Left ventricle myocardium inferior (tissue), 1 donor: ENCODE measurements around the gene SH3BGR. TPM values are rescaled to one million over a fixed set of nuclear protein-coding genes. Genes with fewer than 3 reads are reported as not detected.

Experiments used
- DNase-seq: peaks from one replicate; pipeline ENCODE4 v3.0.0-alpha.2; 2020
- H3K27ac ChIP-seq: fragments of 200-600 bp; replicated peaks from 2 replicates; pipeline ENCODE4 v1.8.0; 2021
- H3K27me3 ChIP-seq: fragments of 200-600 bp; 2 replicates; pipeline ENCODE4 v1.8.0; 2021; ENCODE audit warnings: low read depth
- H3K36me3 ChIP-seq: fragments of 200-600 bp; 2 replicates; pipeline ENCODE4 v1.8.0; 2021
- H3K4me1 ChIP-seq: fragments of 200-600 bp; 2 replicates; pipeline ENCODE4 v1.8.0; 2021
- H3K4me3 ChIP-seq: fragments of 200-600 bp; 2 replicates; pipeline ENCODE4 v1.8.0; 2021; ENCODE audit warnings: mild to moderate bottlenecking, moderate library complexity
- H3K9me3 ChIP-seq: fragments of 200-600 bp; replicated peaks from 2 replicates; pipeline ENCODE4 v1.8.0; 2021
- intact Hi-C: fragments of 100-400 bp; cut with micrococcal nuclease; formaldehyde crosslinking; loops from one replicate; pipeline ENCODE4 v1.11.0; 2022
- total RNA-seq: library from RNA; stranded (reverse); fragmentation: NEBNext Ultra II Directional; extraction: Animal tissue kit (Norgen Biotek cat#: 25700); gene quantifications from one replicate; pipeline ENCODE4 v1.2.1, GENCODE V29; 2021
- TF ChIP-seq, protein P1 (sequence below): fragments of 200-600 bp; IDR thresholded peaks from 2 replicates; pipeline ENCODE4 v1.8.0; 2021; ENCODE audit warnings: antibody characterized with exemption, mild to moderate bottlenecking, borderline replicate concordance
- donor health status: DM: no; HTN: yes; CAD: no; lungs with severe emphysema.

SH3BGR gene
- total RNA-seq, 1 donor from 2014 or later: 103 TPM

DNA sequence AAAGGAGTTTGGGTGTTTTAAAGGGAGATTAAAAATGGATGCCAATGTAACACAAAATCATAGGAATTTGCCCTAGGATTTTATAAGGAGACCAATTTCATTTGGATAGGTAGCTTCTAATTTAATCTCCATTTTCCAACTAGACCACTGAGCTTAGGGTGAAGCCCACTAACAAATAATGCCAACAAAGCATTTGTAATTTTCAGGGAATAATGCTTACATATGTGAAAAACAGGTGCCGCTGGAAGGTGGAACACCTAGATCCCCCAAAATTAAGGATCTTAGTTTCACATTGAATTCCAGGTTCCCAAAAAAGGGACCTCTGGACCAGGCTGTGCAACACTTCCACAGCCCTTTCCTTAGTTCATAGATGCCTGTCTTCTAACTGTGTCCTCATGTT, 94.8 kb downstream of the SH3BGR start:
- no peak overlapping the region for H3K4me3 ChIP-seq

DNA sequence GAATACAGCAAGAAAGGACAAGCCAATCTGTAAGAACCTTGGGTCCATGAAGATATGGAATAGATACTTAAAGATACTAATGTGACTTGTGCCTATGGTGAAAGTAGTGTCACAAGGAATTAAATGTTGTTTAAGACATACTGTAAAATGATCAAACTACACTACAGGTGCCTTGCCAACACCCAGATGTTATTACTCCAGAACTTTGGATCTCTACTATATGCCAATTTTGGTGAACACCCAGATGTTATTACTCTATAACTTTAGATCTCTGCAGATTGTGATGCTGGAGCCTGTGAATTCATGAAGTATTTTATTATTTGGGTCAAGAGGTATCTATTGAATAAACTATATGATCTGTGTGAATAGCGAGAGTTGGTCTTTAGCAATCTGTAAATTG, 101.1 kb downstream of the SH3BGR start:
- DNase-seq: no peak
- no peak overlapping the region for H3K27ac ChIP-seq
- intact Hi-C loops: no loop called here
- H3K4me3 ChIP-seq: no peak overlapping the region
- TF ChIP-seq, protein P1, sequence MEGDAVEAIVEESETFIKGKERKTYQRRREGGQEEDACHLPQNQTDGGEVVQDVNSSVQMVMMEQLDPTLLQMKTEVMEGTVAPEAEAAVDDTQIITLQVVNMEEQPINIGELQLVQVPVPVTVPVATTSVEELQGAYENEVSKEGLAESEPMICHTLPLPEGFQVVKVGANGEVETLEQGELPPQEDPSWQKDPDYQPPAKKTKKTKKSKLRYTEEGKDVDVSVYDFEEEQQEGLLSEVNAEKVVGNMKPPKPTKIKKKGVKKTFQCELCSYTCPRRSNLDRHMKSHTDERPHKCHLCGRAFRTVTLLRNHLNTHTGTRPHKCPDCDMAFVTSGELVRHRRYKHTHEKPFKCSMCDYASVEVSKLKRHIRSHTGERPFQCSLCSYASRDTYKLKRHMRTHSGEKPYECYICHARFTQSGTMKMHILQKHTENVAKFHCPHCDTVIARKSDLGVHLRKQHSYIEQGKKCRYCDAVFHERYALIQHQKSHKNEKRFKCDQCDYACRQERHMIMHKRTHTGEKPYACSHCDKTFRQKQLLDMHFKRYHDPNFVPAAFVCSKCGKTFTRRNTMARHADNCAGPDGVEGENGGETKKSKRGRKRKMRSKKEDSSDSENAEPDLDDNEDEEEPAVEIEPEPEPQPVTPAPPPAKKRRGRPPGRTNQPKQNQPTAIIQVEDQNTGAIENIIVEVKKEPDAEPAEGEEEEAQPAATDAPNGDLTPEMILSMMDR: no peak
- peaks cover 9% of the 10 kb centered on the region for H3K9me3 ChIP-seq
- peaks cover 5% of the 10 kb centered on the region for H3K4me1 ChIP-seq
- H3K27me3 ChIP-seq: no peaks in the 10 kb centered on the region
- H3K36me3 ChIP-seq: no peaks in the 10 kb centered on the region

More for the DNA sequence above, 94.8 kb downstream of the SH3BGR start:
- Histone ChIP-seq H3K36me3 (no peaks in the 10 kb centered on the region), H3K27ac (no peak overlapping the region), H3K27me3 (no peaks in the 10 kb centered on the region), H3K4me1 (no peaks in the 10 kb centered on the region), H3K9me3 (peaks cover 19% of the 10 kb centered on the region)
- intact Hi-C loops: no loop called here
- DNase-seq: no peak
- TF ChIP-seq, protein P1: no peak

DNA sequence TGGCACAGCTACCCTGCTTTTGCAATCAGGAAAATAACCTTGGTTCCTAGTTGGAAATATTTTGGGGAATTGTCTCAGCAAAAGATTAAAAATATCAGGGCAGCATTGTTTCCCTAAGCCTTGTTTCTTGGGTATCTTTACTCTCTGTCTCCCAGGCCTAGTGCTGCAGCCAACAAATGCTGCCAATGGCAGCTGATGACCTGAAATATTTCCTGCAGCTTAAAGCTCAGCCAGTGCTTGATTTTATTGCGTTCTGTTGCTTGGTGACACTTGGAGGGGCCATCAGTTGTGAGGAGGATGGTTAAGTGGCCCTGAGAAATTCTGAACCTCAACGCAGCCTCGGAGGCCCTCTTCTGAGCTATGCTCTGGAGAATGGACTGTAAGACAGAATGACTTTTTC, 101.6 kb downstream of the SH3BGR start:
- intact Hi-C loops: no loop called here
- Histone ChIP-seq H3K9me3 (peaks cover 9% of the 10 kb centered on the region), H3K36me3 (no peaks in the 10 kb centered on the region), H3K4me3 (no peak overlapping the region), H3K27me3 (no peaks in the 10 kb centered on the region), H3K4me1 (peaks cover 5% of the 10 kb centered on the region), H3K27ac (no peak overlapping the region)
- no peak for DNase-seq
- TF ChIP-seq, protein P1: no peak

DNA sequence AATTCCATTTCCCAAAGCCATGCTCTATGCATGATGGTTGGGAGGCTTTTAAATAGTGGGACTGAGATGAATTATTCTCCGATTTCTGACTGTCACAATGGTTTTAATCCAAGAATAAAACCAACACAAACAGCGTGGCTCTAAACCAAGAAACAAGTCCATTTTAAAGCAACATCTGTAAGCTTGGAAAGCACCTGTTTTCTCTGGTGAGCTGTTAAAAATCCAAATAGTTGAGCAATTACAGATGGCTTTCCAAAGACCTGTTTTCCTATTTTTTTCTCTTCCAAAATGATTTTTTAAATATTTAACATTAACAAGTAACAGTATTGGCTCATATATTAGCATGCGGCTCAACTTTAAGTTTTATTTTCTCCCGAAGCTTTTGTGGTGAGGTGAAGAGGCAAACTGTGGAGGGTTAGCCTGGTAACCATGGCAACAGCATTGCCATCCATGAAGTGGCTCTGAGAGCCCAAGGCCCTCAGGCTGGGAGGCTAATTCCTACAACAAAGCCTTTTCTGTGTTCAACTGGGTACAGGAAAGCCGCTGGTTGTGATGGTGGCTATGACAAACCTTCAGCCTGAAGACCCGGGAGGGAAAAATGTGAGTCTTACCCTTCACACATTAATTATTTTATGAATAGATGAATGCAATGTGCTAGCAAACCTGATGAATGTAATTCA, 104.3 kb downstream of the SH3BGR start:
- DNase-seq: no peak
- H3K4me1 ChIP-seq: peaks cover 5% of the 10 kb centered on the region
- H3K9me3 ChIP-seq: peaks cover under 1% of the 10 kb centered on the region
- intact Hi-C loops: no loop called here
- no peak overlapping the region for H3K27ac ChIP-seq
- no peaks in the 10 kb centered on the region for H3K36me3 ChIP-seq
- no peaks in the 10 kb centered on the region for H3K27me3 ChIP-seq
- TF ChIP-seq, protein P1: no peak
- H3K4me3 ChIP-seq: no peak overlapping the region

DNA sequence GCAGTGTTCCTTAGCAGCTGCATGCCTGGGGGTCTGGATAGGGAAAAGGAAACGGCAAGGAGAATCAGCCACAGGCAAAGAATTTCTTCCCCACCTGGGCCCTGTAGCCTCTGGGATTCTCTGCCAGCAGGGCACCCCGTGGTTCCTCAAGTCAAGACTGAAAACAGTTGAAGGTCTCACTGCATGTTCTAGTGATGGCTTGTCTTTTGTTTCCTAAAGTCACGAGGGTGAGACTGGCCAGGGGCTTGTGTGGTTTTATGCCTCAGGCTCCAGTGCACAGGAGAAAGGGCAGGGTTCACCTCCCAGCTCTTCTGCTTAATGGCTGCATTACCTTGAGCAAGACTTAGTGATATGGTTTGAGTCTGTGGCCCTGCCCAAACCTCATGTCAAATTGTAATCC, 107.7 kb downstream of the SH3BGR start:
- no peaks in the 10 kb centered on the region for H3K9me3 ChIP-seq
- intact Hi-C loops: no loop called here
- no peaks in the 10 kb centered on the region for H3K36me3 ChIP-seq
- DNase-seq: no peak
- TF ChIP-seq, protein P1: no peak
- no peak overlapping the region for H3K4me3 ChIP-seq
- peaks cover 32% of the 10 kb centered on the region for H3K4me1 ChIP-seq
- no peak overlapping the region for H3K27ac ChIP-seq
- no peaks in the 10 kb centered on the region for H3K27me3 ChIP-seq
